GM19043 (cell line): ENCODE data around the gene DHRS7B.

Experiments used
- ATAC-seq: cut with Tn5 transposase; IDR thresholded peaks from one replicate; pipeline ENCODE4 v1.9.1; 2021; ENCODE audit warnings: low read depth; ENCODE audit not compliant: unreplicated experiment

DHRS7B gene

DNA sequence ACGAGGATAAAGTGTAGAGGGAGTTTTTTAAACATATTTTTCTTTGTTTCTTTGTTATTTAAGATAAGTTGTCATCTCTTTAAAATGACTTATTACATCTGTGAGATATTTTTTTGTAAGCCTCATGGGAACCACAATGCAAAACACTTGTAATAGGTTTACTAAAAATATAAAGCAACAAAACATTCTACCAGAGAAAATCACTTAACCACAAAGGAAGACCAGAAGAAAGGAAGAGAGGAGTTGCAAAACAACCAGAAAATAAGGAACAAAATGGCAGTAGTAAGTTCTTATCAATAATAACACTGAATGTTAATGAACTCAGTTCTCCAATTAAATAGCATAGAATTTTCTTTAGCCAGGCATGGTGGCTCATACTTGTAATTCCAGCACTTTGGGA is 22.9 kb downstream of the DHRS7B start:
- ATAC-seq = no peak

DNA sequence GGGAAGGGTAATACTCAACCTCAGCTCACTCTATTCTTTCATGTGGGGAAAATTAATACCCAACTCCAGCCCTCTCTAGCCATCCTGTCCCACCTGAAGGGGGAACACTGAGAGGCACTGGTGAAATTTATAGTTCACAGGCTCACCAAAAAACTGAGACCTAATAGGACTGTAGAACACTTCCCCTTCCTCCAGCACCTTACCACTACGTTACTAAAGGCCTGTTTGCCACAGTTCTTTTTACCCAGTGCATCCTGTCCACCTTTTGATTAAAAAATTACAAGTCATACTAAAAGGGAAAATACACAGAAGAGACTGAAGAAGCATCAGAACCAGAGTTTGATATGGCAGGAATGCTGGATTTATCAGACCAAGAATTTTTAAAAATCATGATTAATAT is 26.0 kb downstream of the DHRS7B start:
- ATAC-seq = no peak

DNA sequence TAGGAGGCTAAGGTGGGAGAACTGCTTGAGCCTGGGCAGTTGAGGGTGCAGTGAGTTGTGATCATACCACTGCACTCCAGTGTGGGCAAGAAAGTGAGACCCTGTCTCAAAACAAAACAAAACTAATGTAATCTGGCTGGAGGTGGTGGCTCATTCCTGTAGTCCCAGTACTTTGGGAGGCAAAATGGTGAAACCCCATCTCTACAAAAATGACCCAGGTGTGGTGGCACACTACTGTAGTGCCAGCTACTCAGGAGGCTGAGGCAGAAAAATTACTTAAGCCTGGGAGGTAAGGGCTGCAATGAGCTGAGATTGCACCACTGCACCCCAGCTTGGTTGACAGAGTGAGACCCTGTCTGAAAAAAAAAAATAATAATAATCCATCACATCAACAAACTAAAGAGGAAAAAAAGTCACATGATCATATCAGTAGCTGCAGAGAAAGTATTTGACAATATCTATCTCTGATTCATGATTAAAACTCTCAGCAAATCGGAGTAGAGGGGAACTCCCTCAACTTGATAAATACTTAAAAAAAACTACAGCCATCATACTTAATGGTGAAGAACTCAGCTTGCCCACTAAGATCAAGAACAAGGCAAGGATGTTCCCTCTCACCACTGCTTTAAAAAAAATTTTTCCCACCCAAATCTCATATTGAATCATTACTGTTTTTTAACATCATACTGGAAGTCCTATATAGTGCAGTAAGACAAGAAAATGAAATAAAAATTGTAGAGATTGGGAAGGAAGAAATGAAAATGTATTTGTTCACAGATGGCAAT is 31.0 kb downstream of the DHRS7B start:
- ATAC-seq = no peak

DNA sequence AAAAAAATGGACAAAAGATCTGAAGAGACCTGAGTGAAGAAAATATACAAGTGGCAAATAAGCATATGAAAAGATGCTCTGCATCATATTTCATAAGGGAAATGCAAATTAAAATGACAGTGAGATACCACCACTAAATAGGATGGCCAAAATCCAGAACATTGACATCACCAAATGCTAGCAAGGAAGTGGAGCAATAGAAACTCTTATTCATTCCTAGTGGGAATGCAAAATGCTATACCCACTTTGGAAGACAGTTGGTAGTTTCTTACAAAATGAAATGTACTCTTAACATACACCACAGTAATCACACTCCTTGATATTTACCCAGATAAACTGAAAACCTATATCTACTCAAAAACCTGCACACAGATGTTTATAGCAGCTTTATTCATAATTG is 33.6 kb downstream of the DHRS7B start:
- ATAC-seq = no peak

GRCh38 chr17:21161498-21162393 is 35.0 kb downstream of the DHRS7B start:
- ATAC-seq = no peak

GRCh38 chr17:21162394-21162775 is 35.6 kb downstream of the DHRS7B start:
- ATAC-seq = no peak

DNA sequence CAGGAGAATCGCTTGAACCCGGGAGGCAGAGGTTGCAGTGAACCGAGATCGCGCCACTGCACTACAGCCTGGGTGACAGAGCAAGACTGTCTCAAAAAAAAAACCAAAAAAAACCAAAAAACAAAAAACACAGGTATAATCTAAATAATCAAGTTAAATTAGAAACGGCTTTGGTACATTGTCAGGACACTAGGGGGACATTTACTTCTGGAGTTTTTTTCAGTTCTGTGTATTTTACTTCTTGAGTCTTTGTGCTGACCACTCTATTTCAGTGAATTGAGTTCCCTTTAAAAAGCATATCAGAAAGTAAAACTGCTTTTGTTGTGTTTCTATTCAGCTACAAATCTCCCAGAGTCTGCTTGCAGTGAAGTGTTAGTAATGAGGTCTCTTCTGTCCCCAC is 36.3 kb downstream of the DHRS7B start:
- no peak for ATAC-seq

DNA sequence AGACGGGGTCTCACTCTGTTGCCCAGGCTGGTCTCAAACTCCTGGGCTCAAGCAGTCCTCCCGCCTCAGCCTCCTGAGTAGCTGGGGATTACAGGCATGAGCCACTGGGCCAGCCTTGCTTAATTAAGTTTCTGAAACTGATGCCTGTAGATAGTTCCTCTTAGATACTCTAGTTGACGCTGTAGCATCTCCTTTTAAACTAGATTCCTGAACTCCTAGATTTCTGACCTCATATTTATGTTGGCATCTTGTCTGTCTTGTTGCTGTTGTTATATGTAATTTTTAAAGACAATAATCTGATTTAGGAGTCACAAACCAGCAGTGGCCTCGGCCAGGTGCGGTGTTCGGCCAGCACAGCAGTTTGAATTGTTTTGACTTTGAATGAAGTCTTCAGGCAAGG is 37.5 kb downstream of the DHRS7B start:
- no peak for ATAC-seq

DNA sequence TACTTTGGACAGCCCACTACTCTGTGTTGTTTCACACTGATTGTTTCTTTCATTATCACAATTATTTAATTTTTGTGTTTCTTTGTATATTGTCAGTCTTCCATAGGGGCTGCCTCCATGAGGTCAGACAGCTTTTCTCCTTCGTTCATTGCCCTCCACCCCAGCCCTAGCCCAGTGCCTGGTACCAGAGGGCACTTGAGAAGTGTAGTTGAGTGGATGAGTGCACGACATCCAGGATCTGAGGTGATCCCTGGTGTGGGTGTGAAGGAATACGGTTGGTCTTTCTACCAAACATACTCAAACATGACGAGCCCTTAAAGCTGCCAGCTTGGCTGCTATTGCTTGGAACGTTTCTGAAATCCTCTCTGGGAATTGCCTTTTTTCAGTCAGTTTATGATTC is 37.9 kb downstream of the DHRS7B start:
- ATAC-seq = no peak

GRCh38 chr17:21165922-21166594 is 39.3 kb downstream of the DHRS7B start:
- ATAC-seq = no peak

- no peak for ATAC-seq
Measured at GRCh38 chr17:21166595-21167210, 39.9 kb downstream of the DHRS7B start.

DNA sequence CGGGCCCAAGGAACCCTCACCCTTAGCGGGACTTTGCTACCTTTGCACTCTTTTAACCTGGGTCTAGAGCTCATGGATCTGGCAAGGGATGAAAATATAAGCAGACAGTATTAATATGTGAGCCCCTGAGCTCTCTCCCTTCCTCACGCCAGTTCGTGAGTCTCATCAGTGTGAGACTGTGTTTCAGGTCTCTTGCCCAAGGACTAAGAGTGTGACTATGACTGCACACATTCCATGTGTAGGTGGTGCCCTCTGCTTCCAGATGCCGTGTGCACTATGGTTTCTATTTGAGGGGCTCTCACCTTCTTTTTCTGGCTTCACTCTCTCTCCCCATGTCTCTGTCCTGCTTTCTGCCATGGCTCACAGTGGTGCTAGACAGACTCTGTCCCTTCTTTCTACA is 40.5 kb downstream of the DHRS7B start:
- ATAC-seq = no peak

DNA sequence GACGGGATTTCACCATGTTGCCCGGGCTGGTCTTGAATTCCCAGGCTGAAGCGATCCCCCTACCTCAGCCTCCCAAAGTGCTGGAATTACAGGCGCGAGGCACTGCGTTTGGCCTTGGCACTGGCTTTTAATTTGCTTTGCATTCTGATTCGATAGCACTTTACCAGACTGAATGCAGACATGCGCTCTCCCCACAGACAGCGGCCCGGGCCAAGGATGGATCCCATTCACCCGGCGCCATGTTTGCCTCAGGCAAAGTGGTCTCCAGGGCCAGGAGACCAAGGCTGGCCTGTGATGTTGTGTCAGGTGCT is 41.7 kb downstream of the DHRS7B start:
- ATAC-seq = no peak

GRCh38 chr17:21169496-21169895 is 42.7 kb downstream of the DHRS7B start:
- ATAC-seq = no peak

GRCh38 chr17:21170809-21171208 is 44.0 kb downstream of the DHRS7B start:
- ATAC-seq = no peak

- peak; percentile 90 for ATAC-seq
Measured at GRCh38 chr17:21171309-21171922, 44.7 kb downstream of the DHRS7B start.

- ATAC-seq = no peak
Measured at GRCh38 chr17:21171970-21172510, 45.3 kb downstream of the DHRS7B start.

GRCh38 chr17:21172846-21173245 is 46.1 kb downstream of the DHRS7B start:
- ATAC-seq = no peak

- ATAC-seq = no peak
Measured at GRCh38 chr17:21173543-21173942, 46.8 kb downstream of the DHRS7B start.

DNA sequence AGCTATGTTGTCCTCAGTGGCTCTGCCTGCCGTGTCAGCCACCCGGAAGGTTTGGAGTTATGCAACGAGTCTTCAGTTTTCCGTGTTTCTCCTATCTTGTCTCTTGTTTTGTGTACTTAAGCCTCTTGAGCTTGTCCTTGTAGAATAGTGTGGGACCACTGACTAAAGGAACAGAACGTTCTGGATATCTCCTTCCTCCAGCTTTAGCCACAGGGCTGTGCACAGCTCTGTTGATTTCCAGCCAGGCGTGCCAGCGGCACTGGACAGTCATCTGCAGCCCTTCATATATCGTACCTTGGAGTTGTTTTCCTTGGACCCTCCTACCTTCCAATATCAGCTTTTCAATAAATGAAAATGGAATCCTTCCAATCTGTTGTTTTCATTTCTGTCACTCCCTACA is 47.4 kb downstream of the DHRS7B start:
- no peak for ATAC-seq
